ENCODE results near the gene PPP1R13L. TPM values are rescaled to one million over a fixed set of nuclear protein-coding genes. Genes with fewer than 3 reads are reported as not detected.

The PPP1R13L gene
- polyA plus RNA-seq, 1 donor from 2014 or later: not detected

DNA sequence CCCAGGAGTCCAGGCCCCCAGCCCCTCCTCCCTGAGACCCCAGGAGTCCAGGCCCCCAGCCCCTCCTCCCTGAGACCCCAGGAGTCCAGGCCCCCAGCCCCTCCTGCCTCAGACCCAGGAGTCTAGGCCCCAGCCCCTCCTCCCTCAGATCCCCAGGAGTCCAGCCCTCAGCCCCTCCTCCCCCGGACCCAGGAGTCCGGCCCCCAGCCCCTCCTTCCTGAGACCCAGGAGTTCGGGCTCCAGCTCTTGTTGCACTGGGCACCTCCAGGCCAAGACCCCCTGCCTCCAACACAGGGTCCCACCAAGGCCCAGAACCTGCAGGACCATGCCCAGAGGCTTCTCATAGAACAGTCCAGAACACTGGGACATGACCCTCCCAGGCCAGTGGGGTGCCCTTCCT, 15.0 kb upstream of the PPP1R13L start:
- peaks cover 4% of the 10 kb centered on the region for H3K79me2 ChIP-seq (replicated peaks; ENCODE audit: insufficient read depth, low read length)
- no peak overlapping the region for H2AFZ ChIP-seq (ENCODE audit: low read depth, low read length)
- no peak overlapping the region for H3K4me2 ChIP-seq (ENCODE audit: low read length)
- no peaks in the 10 kb centered on the region for H3K36me3 ChIP-seq (ENCODE audit: insufficient read depth, low read length)
- H4K20me1 ChIP-seq (ENCODE audit: insufficient read depth): no peaks in the 10 kb centered on the region
- no peaks in the 10 kb centered on the region for H3K9me2 ChIP-seq (ENCODE audit: insufficient read depth, low read length)
- no peak overlapping the region for H3K27ac ChIP-seq (ENCODE audit: low read length)
- no peaks in the 10 kb centered on the region for H3K27me3 ChIP-seq (ENCODE audit: insufficient read depth, low read depth, low read length)
- H3F3A ChIP-seq (ENCODE audit: insufficient read depth, low read length, poor library complexity, severe bottlenecking): no peaks in the 10 kb centered on the region
- H3K9me3 ChIP-seq (ENCODE audit: low read length): no peaks in the 10 kb centered on the region
- no peak overlapping the region for H3K4me3 ChIP-seq (ENCODE audit: low read length)
- TF ChIP-seq SMC3 (conservative IDR thresholded peaks at IDR 0.05; ENCODE audit: poor library complexity) (no peak), EP300 (conservative IDR thresholded peaks at IDR 0.05; ENCODE audit: poor library complexity, severe bottlenecking) (no peak), EZH2 (IDR thresholded peaks at IDR 0.05; ENCODE audit: borderline replicate concordance, insufficient read depth, low read length, poor library complexity, severe bottlenecking) (no peak), RAD21 (conservative IDR thresholded peaks at IDR 0.05) (no peak)
- TF ChIP-seq, protein P1, sequence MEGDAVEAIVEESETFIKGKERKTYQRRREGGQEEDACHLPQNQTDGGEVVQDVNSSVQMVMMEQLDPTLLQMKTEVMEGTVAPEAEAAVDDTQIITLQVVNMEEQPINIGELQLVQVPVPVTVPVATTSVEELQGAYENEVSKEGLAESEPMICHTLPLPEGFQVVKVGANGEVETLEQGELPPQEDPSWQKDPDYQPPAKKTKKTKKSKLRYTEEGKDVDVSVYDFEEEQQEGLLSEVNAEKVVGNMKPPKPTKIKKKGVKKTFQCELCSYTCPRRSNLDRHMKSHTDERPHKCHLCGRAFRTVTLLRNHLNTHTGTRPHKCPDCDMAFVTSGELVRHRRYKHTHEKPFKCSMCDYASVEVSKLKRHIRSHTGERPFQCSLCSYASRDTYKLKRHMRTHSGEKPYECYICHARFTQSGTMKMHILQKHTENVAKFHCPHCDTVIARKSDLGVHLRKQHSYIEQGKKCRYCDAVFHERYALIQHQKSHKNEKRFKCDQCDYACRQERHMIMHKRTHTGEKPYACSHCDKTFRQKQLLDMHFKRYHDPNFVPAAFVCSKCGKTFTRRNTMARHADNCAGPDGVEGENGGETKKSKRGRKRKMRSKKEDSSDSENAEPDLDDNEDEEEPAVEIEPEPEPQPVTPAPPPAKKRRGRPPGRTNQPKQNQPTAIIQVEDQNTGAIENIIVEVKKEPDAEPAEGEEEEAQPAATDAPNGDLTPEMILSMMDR (IDR thresholded peaks at IDR 0.05; ENCODE audit: poor library complexity, severe bottlenecking): no peak
- no peak overlapping the region for H3K9ac ChIP-seq (ENCODE audit: low read length)

DNA sequence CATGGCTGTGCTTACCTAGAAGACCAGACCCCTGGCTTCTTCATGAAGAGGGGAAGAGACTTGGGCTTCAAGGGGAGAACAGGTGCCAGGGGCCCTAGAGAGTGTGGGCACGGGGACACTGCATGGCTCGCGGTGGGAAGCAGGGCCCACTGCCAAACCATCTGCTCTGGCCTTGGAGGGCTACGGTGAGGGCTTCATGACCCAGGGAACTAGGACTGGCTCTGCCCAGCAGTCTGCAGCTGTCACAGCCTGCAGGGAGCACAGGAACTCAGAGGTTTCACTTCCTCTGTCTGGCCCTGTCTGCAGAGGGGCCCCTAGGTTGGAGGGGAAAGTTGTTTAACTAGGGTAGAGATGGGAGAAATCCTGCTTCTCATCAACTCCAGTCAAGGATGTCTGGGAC, 14.5 kb upstream of the PPP1R13L start:
- H3K9me2 ChIP-seq (ENCODE audit: insufficient read depth, low read length): no peaks in the 10 kb centered on the region
- no peak overlapping the region for H3K27ac ChIP-seq (ENCODE audit: low read length)
- no peak overlapping the region for H3K9ac ChIP-seq (ENCODE audit: low read length)
- no peaks in the 10 kb centered on the region for H3F3A ChIP-seq (ENCODE audit: insufficient read depth, low read length, poor library complexity, severe bottlenecking)
- no peaks in the 10 kb centered on the region for H3K36me3 ChIP-seq (ENCODE audit: insufficient read depth, low read length)
- H3K9me3 ChIP-seq (ENCODE audit: low read length): no peaks in the 10 kb centered on the region
- no peak overlapping the region for H3K4me2 ChIP-seq (ENCODE audit: low read length)
- H3K79me2 ChIP-seq (replicated peaks; ENCODE audit: insufficient read depth, low read length): peaks cover 4% of the 10 kb centered on the region
- H3K27me3 ChIP-seq (ENCODE audit: insufficient read depth, low read depth, low read length): no peaks in the 10 kb centered on the region
- no peak overlapping the region for H3K4me3 ChIP-seq (ENCODE audit: low read length)
- H2AFZ ChIP-seq (ENCODE audit: low read depth, low read length): no peak overlapping the region
- TF ChIP-seq TAF1 (IDR thresholded peaks at IDR 0.05; ENCODE audit: low read depth) (no peak), EZH2 (IDR thresholded peaks at IDR 0.05; ENCODE audit: borderline replicate concordance, insufficient read depth, low read length, poor library complexity, severe bottlenecking) (no peak), MXI1 (conservative IDR thresholded peaks at IDR 0.05; ENCODE audit: poor library complexity, severe bottlenecking) (no peak), RAD21 (conservative IDR thresholded peaks at IDR 0.05) (no peak), EP300 (conservative IDR thresholded peaks at IDR 0.05; ENCODE audit: poor library complexity, severe bottlenecking) (no peak), POLR2AphosphoS5 (IDR thresholded peaks at IDR 0.05) (no peak), SMC3 (conservative IDR thresholded peaks at IDR 0.05; ENCODE audit: poor library complexity) (no peak)
- TF ChIP-seq, protein P2, sequence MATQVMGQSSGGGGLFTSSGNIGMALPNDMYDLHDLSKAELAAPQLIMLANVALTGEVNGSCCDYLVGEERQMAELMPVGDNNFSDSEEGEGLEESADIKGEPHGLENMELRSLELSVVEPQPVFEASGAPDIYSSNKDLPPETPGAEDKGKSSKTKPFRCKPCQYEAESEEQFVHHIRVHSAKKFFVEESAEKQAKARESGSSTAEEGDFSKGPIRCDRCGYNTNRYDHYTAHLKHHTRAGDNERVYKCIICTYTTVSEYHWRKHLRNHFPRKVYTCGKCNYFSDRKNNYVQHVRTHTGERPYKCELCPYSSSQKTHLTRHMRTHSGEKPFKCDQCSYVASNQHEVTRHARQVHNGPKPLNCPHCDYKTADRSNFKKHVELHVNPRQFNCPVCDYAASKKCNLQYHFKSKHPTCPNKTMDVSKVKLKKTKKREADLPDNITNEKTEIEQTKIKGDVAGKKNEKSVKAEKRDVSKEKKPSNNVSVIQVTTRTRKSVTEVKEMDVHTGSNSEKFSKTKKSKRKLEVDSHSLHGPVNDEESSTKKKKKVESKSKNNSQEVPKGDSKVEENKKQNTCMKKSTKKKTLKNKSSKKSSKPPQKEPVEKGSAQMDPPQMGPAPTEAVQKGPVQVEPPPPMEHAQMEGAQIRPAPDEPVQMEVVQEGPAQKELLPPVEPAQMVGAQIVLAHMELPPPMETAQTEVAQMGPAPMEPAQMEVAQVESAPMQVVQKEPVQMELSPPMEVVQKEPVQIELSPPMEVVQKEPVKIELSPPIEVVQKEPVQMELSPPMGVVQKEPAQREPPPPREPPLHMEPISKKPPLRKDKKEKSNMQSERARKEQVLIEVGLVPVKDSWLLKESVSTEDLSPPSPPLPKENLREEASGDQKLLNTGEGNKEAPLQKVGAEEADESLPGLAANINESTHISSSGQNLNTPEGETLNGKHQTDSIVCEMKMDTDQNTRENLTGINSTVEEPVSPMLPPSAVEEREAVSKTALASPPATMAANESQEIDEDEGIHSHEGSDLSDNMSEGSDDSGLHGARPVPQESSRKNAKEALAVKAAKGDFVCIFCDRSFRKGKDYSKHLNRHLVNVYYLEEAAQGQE (IDR thresholded peaks at IDR 0.05; ENCODE audit: borderline replicate concordance): no peak
- TF ChIP-seq, protein P1 (IDR thresholded peaks at IDR 0.05; ENCODE audit: poor library complexity, severe bottlenecking): no peak
- H4K20me1 ChIP-seq (ENCODE audit: insufficient read depth): no peaks in the 10 kb centered on the region
